NCI-H1092 treated with DMSO at 0.1 percent for 48 hours (cell line): ENCODE measurements around the gene TMEM151A.
"Not testable (repeated sequence)": the region's sequence is repeated elsewhere in the genome, so short reads cannot be mapped to it uniquely, and the experiment has no call there.

Experiments
- DNase-seq: peaks from one replicate; lab custom pipeline; 2025; lab: John Stamatoyannopoulos, UW

The TMEM151A gene

DNA sequence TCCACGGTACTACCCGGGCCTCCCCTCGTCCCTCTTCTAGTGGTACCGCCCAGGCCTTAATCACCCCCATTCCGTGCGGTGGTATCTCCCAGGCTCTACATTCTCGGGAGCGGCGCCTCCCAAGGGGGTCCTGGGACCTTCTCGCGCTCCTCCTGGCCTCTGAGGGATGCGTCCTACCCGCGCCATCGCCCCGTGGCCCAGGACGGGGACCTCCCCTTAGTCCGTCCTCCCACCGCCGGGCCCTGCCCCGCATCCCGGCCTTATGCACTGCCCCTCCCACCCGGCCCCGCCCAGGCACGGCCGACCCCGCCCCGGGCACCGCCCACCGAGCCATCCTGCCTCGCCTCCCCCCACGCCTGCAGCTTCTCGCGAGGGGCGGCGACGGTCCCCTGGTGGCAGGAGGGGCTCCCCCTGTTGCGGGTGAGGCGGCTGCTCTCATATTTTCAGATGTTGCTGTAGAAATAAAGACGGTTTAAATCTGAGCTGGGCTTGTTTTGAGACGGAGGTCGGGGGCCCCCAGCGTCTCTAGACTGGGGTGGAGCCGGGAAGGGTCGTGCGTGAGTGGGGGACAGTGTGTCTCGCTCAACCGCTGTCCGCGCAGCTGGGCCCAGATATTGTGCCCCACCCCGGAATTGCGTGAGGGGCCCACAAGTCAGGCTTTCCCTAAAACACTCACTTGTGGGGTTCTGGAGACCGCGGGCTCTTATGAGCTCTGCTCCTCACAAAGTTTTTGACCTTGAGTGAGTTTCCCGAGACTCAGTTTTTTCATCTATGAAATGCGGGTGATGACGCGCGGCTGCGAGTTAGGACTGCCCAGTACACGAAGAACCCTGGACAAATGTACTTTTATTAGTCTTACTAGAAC, 24.1 kb upstream of the TMEM151A start:
- DNase-seq = peak; percentile 85

DNA sequence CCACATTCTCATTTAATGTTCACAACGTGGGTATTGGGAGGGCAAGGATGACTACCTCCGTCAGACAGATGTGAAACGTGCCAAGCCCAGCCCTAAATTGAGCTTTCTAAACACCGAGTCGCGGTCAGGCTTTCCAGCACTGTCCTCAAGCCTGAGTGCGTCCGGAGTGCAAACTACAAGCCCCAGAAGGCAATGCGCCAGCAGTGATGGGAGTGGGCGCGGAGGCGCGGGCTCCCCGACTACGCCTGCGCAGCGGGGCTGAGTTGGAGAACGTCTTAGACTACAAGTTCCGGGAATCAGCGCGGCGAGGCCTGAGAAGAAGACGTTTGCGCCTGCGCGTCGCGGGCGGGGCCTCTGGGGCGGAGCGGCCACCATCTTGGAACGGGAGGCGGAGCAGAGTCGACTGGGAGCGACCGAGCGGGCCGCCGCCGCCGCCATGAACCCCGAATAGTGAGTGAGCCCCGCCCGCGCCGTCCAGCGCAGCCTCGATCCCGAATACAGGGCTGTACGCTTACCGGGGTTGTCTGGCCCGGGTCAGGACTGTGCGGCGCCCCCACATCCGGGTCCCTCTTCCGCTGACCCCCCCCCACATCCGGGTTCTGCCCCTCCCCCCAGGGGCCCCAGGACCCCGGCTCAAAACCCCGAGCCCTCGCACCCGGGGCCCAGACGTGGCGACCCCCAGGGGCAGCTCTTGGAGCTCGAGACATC, 23.3 kb upstream of the TMEM151A start, which contains the start of gene RAB1B:
TSS of gene RAB1B (plus strand) at position 396 of the 708 bp plus-strand sequence. CDS start at position 437, 41 bp downstream.
- DNase-seq = peak; percentile 100

DNA sequence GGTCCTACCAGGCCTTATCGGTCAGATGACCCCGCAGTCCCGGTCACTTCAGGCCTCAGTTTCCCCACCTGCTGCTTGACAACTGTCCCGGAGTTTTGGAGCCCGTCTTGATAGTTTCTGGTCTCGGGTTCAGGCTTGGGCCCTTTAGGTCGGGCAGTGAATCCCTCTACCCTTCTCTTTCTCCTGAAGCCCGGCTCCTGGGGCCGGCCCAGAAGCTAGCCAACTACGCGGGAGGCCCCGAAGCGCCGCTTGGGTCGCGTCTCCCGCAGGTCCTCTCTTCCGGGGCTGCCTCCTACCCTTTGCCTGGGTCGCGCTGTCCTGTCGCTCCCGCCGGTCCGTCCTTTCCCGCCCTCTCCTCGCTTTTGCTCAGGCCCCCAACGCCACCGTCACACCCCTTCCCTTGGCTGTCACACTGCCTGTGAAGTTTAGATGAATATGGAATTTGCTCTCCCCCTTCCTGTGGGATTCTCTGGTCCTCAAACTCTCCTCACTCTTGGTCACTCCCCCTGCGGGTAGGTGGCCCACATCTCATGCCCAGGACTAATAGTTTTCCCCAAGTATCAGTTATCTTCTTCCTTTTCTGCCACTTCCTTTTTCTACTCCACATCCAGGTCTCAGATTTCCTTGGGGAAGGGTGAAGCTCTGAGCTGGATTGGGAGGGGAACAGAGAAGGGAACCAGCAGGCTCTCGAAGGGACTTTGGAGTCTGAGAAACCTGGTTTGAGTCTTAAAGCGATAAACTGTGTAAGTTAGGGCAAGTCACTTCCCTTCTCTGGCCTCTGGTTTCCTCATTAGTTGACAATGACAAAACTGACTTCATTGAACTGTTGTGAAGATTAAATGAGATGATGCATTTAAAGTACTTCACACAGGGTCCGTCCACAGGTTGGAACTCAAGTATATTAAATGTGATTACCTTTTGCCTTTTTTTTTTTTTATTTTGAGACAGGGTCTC, 22.5 kb upstream of the TMEM151A start:
- peak; percentile 47 for DNase-seq

DNA sequence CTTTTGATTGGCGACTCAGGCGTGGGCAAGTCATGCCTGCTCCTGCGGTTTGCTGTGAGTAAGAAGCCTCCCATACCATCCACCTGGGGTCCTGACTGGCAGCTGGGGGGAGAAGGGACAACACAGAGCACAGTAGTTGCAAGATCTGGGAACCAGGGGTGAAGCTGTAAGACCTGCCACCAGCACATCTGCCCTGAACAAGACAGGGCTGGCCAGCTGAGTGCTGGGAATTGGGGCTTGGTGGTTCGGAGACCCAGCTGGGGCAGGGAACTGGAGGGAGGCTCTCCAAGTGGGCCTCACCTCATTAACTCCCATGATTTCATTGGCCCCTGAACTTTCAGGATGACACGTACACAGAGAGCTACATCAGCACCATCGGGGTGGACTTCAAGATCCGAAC, 19.9 kb upstream of the TMEM151A start:
- DNase-seq = no peak

DNA sequence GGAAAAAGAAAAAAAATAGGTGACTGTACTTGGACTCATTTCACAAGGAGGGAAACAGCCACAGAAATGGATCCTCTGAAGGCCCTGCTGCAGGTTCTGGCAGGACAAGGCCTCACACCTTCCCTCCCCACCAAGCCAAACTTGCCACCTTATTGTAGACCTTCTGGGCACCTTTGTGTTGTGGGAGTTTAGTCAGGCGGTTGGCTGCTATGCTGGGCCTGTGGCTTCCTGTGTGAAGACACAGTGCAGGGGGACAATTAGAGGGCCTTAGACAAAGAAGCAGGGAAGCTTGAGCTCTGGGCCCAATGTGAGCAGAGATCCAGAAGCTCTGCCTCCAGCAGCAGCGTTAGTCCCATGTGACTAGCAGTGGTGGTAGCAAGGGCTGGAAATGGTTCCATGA, 19.1 kb upstream of the TMEM151A start:
- DNase-seq = no peak

DNA sequence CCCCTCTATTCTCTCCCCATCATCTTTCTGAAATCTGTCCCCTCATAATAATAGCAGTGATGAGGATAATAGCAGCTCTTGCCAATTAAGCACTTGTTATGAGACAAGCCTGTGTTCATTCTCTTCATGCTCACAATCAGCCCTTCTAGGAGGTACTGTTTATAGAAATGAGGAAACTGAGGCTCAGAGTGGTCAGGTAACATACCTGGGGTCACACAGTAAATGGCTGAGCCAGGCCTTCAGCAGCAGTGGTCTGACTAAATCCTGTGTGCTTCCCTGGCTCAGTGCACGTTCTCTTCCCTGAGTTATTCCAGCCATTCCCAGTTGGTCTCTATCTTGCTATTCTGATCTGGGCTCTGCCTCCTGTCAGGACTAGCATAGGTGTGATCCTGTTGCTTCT, 17.5 kb upstream of the TMEM151A start:
- DNase-seq = no peak

DNA sequence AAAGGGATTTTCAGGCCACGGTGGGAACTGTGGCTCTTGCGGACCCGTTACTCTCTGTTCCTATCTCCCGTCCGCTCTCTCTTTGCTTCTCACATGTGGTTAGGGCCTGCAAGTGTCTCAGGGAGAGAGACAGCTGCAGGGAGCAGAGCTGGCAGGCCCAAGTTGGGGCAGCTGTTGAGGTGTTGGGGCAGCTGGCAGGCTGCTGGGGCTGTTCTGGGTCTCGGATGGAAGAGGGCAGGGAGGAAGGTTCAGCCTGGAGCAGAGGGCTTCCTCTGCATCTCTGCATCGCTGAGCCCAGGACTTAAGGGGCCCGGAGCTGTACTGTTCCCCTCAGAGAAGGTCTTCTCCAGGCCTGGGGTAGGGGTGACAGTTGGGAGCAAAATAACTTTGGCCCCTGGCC, 16.3 kb upstream of the TMEM151A start:
- no peak for DNase-seq

DNA sequence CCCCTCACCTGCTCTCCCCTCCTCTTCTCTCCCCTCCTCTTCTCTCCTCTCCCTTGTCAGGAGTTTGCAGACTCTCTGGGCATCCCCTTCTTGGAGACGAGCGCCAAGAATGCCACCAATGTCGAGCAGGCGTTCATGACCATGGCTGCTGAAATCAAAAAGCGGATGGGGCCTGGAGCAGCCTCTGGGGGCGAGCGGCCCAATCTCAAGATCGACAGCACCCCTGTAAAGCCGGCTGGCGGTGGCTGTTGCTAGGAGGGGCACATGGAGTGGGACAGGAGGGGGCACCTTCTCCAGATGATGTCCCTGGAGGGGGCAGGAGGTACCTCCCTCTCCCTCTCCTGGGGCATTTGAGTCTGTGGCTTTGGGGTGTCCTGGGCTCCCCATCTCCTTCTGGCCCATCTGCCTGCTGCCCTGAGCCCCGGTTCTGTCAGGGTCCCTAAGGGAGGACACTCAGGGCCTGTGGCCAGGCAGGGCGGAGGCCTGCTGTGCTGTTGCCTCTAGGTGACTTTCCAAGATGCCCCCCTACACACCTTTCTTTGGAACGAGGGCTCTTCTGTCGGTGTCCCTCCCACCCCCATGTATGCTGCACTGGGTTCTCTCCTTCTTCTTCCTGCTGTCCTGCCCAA, 15.6 kb upstream of the TMEM151A start:
- no peak for DNase-seq

DNA sequence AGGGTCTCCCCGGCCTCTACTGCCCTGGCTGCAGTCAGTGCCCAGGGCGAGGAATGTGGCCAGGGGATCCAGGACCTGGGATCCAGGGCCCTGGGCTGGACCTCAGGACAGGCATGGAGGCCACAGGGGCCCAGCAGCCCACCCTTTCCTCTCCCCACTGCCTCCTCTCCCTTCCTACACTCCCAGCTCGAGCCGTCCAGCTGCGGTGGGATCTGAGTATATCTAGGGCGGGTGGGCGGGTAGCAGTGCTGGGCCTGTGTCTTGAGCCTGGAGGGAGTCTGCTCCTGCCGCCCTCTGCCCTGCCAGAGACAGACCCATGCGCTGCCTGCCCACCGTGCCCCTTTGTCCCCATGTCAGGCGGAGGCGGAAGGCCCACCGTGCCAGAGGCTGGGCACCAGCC, 15.1 kb upstream of the TMEM151A start:
- not testable (repeated sequence) for DNase-seq

DNA sequence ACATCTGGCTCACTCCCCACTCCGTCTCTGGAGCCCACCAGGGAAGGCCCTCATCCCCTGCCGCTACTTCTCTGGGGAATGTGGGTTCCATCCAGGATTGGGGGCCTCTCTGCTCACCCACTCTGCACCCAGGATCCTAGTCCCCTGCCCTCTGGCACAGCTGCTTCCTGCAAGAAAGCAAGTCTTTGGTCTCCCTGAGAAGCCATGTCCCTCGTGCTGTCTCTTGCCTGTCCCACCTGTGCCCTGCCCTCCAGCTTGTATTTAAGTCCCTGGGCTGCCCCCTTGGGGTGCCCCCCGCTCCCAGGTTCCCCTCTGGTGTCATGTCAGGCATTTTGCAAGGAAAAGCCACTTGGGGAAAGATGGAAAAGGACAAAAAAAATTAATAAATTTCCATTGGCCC, 14.6 kb upstream of the TMEM151A start:
- DNase-seq = not testable (repeated sequence)

DNA sequence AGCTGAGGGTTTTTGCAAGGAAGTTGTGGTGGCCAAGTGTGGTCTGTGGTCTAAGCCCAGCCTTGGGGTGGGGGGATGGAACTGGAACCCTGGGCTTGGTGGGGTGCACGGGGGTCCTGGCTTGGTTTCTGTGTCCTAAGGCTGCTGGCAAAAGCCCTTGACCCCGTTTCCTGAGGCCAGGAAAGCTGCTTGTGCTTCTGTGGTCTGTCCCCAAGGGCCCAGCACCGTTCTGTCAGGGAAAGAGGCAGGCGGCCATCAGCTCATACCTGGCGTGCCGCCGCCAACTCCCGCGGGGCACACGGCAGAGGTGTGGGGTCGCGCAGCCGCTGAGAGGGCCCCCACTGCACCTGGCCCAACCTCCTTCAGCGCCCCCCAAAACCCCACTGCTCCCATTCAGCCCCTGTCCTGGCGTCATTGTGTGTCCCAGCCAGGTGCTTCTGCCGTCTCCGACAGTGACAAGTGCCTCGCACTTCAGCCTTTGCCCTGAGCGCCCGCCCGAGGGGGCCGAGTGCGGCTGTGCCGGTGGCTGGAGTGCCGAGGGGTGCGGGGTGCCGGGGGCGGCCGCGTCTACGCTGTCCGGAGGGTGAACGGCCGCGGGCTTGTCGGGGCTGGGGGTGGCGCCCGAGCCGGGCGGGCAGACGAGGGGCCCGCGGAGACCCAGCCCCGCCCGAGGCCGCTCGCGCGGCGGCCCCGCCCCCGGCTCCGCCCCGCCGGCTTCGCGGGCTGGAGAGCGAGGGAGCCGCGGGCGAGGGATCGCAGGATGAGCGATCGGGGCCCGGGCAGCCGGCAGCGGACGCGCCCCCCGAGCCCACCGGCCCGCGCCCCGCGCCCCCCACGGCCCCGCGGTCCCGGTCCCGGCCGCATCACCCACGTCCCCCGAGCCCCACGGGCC, 14.0 kb upstream of the TMEM151A start, which contains the start of gene CNIH2:
TSS of gene CNIH2 (plus strand) at position 705 of the 892 bp plus-strand sequence. CDS start 282 bp downstream, outside the sequence.
- DNase-seq = peak; percentile 43

DNA sequence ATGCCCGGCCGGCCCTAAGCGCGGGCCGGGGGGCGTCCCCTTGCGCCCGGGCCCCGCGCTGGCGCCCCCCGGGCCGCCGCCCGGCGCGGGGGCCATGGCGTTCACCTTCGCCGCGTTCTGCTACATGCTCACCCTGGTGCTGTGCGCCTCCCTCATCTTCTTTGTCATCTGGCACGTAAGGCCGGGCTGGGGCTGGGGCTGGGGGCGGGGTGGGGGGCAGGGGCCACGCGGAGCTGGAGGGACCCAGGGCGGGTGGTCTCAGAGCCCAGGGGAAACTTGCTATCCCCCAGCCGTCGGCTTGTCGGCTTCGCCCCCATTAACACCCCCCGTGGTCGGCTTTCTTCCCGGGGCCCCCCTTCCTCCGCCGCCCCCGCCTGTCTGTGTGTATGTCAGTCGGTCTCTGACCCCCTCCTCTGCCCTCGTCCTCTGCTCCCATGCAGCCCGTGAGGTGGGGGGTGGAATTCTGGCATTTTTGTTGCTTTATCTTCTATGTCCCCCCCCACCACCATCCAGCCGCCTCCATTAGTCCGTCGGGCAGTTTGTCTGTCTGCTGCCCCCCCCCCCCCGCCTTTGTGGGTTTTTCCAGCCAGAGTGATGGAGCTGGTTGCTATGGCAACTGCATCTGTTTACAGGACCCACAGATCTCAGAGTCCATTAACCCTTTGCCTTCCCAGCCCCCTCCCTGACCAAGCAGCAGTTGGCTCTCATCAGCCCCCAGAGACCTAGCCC, 13.2 kb upstream of the TMEM151A start:
- peak; percentile 10 for DNase-seq

DNA sequence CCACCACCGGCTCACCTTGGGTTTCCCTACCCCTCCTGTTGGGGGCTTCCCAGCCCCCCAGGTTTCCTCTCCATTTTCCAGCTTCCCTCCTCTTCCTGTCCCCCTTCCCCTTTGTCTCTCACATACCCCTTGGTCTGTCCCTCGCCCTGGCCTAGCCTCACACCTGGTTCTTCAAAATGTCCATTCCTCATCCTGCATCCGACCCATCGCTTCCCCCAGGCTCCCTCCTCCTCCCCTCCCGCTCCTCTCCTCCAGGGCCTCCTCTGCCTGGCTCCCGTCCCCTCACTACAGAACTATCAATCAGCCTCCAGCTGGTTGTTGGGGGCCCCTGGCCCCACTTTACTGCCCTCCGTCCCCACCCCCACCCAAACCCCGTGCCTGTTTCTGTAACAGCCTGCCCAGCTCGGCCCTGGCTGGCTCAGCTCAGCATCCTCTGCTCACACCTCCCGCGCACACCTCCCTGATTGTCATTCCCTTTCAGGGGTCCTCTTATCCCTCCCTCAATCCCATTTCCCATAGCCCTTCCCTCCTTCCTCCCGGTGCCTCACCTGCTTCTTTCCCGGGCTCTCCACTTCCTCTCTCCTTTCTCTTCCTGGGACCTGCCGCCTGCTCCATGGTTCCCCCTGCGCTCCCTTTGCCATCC, 12.5 kb upstream of the TMEM151A start:
- no peak for DNase-seq

DNA sequence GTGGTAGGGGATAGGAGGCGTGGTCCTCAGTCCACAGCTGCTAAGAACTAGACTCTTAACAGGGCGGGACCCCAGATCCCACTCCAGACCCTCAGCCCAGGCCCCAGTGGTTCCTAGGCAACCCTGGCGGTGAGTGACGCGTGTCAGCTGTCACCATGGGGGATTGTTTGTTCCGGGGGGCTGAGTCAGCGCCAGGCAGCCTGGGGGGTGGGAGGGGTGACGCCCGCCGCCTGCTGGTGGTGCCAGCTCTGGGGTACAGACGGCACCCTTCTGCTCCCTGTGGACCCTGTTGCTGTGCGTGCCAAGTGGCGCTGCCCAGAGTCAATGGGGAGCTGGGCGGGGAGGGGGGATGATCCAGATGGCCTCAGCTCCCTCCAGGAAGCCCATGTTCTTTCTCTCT, 11.3 kb upstream of the TMEM151A start:
- DNase-seq = peak; percentile 43

DNA sequence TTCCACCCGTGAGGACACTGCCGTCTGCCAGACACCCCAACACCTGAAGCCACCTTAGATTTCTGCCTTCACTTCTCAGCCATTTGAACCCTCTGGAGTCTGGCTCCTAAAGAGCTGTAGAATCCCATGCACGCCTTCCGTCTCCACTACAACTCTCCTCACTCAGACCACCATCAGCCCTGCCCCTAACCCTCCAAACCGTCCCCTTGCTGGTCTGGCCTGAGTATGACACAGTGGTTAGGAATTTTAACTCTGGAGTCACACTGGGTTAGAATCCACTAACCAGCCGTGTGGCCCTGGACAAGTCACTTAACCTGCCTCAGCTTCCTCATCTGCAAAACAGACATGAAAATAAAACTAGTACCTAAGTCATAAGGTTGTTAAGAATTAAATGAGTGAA, 10.7 kb upstream of the TMEM151A start:
- DNase-seq = no peak

DNA sequence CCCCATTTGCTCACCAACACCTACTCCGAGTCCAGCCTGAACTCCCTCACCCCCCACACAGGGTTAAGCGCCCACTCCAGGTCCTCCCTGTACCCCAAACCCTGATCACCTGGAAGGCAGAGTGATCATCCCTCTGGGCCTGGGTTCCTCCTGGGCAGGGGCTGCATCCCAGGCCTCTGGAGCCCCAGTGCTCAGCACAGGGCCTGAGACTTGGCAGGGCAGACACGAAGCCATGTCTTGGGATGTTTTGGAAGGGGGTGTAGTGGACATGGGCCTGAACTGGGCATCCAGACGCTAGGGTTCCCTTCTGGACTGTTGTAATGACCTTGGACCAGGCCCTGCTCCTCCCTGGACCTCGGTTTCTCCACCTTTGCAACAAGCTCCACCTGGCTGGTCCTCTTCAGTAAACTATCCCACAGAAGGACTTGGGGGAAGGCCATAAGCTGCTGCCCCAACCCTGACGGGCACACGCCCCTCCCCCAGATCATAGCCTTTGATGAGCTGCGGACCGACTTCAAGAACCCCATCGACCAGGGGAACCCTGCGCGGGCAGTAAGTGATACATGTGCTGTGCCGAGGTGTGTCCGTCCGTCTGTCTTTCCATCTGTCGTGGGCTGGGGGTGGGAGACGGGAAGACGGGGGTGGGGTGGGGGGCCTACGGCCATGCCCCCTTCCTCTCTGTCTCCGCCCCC, 9.8 kb upstream of the TMEM151A start:
- DNase-seq = no peak

DNA sequence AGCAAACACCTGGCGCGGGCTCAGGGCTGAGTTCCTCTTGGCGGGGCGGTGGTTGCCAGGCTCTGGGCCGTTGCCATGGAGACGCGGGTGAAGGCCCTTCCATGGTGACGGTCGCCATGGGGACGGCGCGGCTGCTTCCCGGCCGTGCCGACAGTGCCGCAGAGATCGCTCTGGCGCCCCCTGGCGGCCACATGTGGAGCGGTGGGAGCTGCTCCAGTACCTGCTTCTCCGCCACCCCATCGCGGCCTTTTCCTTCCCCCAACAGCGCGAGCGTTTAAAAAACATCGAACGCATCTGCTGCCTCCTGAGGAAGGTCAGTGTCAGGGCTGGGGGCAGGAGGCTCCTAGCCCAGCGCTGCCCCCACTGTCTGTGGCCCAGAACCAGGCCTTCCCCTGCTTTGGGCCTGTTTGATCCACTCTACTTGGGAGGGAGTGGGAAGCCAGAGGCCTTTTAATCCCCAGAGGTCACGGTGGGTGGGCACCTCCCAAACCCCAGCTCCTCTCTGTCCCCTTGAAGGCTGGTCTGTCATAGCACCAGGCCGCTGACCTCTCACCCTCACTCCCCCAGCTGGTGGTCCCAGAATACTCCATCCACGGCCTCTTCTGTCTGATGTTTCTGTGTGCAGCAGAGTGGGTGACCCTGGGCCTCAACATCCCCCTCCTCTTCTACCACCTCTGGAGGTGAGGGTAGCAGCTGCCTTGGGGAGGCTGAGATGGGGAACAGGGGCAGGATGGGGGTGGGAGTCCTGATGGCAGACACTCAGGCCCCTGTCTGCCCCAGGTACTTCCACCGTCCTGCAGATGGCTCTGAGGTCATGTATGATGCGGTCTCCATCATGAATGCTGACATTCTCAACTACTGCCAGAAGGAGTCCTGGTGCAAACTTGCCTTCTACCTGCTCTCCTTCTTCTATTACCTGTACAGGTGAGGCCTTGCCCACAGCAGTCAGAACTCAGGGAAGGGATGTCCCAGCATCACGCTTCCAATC, 8.9 kb upstream of the TMEM151A start:
- DNase-seq = peak; percentile 97
